ENCODE measurements around the gene MT1B.

MT1B gene

DNA sequence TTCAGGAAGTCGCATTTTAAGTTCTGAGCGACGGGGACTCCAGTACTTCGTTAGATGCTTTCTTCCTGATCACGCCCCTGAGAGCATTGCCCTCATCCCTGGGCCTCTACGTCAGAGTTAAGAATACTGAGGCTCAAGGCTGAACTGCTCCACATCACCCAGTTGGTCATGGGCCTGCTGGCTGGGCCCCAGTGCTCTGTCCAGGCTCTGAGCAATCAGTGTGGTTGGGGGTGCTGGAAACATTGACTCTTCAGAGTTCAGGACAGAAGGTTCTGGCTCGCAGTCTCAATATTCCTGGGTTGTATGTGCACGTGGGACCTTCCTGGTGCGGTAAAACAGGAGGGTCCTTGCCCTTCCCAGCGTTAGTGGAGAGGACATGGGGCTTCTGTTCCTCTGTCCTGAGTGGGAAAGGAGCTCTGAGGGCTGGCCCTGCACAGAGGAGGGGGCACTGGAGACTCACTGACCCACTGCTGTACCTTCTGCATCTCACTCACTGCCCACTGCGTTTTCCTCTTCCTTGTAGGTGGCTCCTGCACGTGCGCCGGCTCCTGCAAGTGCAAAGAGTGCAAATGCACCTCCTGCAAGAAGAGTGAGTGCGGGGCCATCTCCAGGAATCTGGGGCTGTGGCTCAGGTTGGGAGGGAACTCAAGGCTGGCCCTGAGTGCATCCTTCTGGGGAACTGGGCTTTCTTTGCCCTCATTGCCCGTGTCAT, 25.6 kb upstream of the MT1B start:
- TF ChIP-seq, protein P1, sequence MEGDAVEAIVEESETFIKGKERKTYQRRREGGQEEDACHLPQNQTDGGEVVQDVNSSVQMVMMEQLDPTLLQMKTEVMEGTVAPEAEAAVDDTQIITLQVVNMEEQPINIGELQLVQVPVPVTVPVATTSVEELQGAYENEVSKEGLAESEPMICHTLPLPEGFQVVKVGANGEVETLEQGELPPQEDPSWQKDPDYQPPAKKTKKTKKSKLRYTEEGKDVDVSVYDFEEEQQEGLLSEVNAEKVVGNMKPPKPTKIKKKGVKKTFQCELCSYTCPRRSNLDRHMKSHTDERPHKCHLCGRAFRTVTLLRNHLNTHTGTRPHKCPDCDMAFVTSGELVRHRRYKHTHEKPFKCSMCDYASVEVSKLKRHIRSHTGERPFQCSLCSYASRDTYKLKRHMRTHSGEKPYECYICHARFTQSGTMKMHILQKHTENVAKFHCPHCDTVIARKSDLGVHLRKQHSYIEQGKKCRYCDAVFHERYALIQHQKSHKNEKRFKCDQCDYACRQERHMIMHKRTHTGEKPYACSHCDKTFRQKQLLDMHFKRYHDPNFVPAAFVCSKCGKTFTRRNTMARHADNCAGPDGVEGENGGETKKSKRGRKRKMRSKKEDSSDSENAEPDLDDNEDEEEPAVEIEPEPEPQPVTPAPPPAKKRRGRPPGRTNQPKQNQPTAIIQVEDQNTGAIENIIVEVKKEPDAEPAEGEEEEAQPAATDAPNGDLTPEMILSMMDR (IDR thresholded peaks at IDR 0.05; ENCODE audit: borderline replicate concordance, control extremely low read depth, extremely low read depth, insufficient read depth, missing control alignments): no peak
- no peak for DNase-seq (ENCODE audit: low spot score)
- in situ Hi-C loops (cut with MboI; ENCODE audit: low sequenced_read_pairs, unreplicated experiment): no loop called here

DNA sequence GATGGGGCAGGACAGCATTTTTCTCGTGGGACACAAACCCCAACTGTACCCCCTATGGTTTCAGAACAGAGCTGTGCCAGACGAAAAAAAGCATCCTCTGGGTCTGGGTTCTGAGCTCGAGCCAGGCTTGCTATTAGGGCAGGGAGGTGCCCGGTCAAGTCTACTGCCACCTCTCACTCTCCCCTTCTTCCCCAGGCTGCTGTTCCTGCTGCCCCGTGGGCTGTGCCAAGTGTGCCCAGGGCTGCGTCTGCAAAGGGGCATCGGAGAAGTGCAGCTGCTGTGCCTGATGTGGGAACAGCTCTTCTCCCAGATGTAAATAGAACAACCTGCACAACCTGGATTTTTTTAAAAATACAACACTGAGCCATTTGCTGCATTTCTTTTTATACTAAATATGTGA, 25.0 kb upstream of the MT1B start:
- TF ChIP-seq, protein P1 (IDR thresholded peaks at IDR 0.05; ENCODE audit: borderline replicate concordance, control extremely low read depth, extremely low read depth, insufficient read depth, missing control alignments): no peak
- in situ Hi-C loops (cut with MboI; ENCODE audit: low sequenced_read_pairs, unreplicated experiment): no loop called here

DNA sequence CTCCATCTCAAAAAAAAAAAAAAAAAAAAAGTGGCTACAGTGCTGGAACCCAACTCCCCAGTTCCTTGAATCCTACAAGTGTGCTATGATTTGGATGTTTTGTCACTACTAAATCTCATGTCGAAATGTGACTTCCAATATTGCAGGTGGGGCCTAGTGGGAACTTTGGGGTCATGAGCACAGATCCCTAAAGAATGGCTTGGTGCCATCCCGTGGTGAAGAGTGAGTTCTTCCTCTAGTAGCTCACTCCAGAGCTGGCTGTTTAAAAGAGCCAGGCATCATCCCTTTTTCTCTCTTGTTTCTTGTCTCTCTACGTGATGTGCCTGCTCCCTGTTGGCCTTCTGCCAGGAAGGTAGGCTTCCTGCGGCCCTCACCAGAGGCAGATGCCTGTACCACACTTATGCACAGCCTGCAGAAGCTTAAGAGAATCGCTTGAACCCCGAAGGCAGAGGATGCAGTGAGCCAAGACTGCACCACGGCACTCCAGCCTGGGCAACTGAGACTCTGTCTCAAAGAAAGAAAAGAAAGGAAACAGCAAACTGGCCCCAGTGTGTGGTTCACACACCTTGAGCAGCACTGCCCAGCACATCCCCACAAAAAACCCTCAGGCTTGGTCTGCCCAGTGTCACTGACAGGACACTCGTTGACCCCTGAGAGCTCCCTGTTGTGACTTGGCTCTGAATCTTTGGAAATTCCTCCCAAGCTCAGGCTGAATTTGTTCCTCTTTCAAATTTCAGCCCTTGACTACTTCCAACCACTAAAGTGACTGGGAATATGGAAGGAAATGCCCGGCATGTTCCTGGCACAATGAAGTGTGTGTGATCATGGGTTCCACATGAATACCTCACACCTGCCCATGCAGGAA, 23.0 kb upstream of the MT1B start:
- DNase-seq (ENCODE audit: low spot score): no peak
- TF ChIP-seq, protein P1 (IDR thresholded peaks at IDR 0.05; ENCODE audit: borderline replicate concordance, control extremely low read depth, extremely low read depth, insufficient read depth, missing control alignments): no peak
- in situ Hi-C loops (cut with MboI; ENCODE audit: low sequenced_read_pairs, unreplicated experiment): no loop called here

More for the DNA sequence above, 25.0 kb upstream of the MT1B start:
- DNase-seq (ENCODE audit: low spot score): no peak

DNA sequence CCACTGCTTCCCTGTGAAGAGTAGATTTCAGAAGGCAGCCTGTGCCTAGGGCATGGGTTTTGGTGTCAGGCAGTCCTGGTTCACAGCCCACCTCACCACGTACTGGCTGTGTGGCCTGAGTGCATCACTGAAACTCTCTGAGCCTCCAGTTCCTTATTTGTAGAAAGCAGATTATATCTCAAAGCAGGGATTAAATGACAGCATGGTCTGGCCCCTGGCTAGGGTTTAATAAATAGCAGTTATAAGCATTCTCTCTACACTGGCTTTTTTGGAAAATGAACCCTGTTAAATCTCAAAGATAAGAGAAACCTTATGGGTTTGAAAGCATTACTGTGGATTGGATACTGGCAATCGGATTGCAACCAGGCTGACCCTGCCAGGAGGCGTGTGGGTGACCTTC, 22.2 kb upstream of the MT1B start:
- in situ Hi-C loops (cut with MboI; ENCODE audit: low sequenced_read_pairs, unreplicated experiment): no loop called here
- no peak for DNase-seq (ENCODE audit: low spot score)
- TF ChIP-seq, protein P1 (IDR thresholded peaks at IDR 0.05; ENCODE audit: borderline replicate concordance, control extremely low read depth, extremely low read depth, insufficient read depth, missing control alignments): no peak

DNA sequence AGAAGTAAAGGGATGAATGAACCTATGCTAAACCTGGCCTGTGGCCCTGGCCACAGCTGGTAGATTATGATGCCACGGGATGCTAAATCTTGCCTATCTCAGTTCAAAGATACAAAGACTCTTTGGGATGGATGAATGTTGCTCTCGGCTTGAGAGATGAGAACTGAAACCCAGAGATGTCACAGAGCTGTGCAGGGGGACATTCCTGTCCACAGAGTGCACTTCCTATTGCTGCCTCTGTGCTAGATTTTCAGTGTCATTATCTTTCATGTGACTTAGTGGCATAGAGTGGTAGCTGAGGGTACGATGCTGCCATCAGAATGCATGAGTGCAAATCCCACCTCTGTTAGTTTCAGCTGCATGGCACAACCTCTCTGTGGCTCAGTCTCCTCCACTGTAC, 21.6 kb upstream of the MT1B start:
- DNase-seq (ENCODE audit: low spot score): peak; percentile 76
- in situ Hi-C loops (cut with MboI; ENCODE audit: low sequenced_read_pairs, unreplicated experiment): no loop called here
- TF ChIP-seq, protein P1 (IDR thresholded peaks at IDR 0.05; ENCODE audit: borderline replicate concordance, control extremely low read depth, extremely low read depth, insufficient read depth, missing control alignments): no peak

DNA sequence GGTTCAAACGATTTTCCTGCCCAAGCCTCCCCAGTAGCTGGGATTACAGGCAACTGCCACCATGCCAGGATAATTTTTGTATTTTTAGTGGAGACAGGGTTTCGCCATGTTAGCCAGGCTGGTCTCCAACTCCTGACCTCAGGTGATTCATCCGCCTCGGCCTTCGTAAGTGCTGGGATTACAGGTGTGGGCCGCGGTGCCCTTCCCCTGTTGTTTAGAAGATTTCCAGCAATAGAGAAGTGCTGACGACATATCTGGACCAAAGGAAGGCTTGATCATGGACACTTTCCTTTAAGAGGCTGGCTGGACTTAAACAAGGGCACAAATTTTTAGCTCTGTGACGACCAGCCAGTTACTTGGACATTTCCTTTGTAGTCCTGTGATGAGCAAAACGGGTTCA, 20.5 kb upstream of the MT1B start:
- TF ChIP-seq, protein P1 (IDR thresholded peaks at IDR 0.05; ENCODE audit: borderline replicate concordance, control extremely low read depth, extremely low read depth, insufficient read depth, missing control alignments): no peak

More for the DNA sequence above, 20.5 kb upstream of the MT1B start:
- DNase-seq (ENCODE audit: low spot score): no peak
- in situ Hi-C loops (cut with MboI; ENCODE audit: low sequenced_read_pairs, unreplicated experiment): no loop called here
